Stimulated activated CD8-positive, alpha-beta memory T cell treated with anti-CD3 and anti-CD28 coated beads, Interleukin-7, amount 100 ng/mL, for 24 hours (primary cell): ENCODE results near the gene PCIF1.
A peak's percentile ranks its signal among the peaks of the same experiment; 100 is the strongest.

Experiments used
- DNase-seq: peaks from one replicate; pipeline ENCODE4 v3.0.0-alpha.2; 2020; ENCODE audit warnings: low read depth

The PCIF1 gene

DNA sequence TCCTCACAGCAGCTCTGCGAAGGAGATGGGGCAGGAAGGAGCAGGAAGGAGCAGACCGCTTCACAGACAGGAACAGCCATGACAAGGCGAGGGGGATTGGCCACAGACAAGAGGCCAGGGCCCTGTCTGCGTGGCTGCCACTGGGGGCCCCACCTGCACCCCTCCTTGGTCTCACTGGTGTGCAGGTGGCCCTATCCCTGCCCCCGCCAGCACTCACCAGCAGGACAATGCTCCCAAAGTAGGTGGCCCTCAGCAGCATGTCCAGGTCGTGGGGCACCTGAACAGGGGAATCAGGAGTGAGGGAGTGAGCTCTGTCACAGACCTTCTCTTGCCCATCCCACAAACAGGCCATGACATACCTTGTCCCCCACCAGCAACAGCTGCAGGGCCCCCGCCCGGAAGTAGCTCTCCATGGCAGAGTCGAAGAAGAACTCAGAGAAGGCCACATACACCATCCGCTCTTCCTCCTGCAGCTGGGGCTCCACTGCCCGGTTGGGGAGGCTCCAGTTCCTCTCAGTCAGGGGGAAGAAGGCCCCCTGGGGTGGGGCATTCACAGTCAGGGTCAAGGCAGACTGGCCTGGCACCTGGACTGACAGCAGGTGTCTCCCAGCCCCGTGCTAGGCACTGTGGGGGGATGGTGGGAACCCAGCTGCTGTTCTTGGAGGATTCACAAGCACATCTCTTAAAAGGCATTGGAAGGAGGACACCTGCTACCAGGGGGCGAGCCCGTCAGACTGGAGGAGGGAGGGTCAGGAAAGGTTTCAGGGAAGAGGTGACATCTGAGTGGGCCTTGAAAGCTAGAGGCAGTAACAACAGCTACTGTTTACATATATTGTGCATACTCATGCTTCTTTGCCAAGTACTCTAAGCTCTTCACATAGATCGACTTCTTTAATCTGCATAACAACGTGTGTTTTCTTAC is 29.6 kb upstream of the PCIF1 start:
- no peak for DNase-seq

DNA sequence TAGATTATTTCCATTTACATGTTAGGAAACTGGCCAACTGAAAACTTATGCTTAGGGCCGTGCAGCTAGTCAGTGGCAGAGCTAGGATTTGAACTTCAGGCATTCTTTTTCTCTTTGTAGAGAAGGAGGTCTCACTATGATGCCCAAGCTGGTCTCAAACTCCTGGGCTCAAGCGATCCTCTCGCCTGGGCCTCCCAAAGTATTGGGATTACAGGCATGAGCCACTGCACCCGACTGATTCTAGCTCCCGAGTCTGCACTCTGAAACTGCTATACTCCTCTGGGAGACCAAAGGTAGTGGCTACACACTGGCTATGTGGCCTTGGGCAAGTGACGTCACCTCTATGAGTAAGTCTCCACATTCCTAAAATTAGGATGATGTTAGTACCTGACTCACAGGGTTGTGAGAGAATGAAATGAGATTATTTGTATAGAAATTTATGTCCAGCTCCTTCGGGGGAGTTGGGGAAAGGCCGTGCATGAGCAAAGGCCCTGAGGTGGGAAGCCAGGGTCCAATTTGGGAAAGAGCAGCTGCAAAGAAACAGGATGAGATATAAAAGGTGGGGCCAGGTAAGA is 28.9 kb upstream of the PCIF1 start:
- no peak for DNase-seq

GRCh38 chr20:45907219-45907948 is 27.1 kb upstream of the PCIF1 start:
- DNase-seq = no peak

DNA sequence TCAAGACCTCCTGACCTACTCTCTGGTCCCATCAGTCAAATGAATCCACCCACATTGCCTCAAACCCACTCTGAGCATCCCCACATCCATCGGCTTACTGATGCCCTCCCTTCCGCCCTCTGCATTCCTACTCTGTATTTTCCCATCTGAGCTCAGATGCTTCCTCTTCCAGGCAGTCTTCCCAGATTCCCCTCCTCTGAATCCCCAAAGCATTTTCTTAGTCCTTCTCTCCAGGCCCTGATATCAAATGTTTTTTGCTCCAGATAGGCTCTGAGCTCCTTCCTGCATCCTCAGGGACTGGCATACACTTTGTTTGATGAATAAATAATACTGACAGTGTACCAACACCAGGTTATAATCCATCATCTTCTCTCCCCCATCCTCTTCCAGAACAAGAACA is 26.4 kb upstream of the PCIF1 start:
- no peak for DNase-seq

GRCh38 chr20:45909336-45909808 is 25.1 kb upstream of the PCIF1 start:
- DNase-seq = no peak

DNA sequence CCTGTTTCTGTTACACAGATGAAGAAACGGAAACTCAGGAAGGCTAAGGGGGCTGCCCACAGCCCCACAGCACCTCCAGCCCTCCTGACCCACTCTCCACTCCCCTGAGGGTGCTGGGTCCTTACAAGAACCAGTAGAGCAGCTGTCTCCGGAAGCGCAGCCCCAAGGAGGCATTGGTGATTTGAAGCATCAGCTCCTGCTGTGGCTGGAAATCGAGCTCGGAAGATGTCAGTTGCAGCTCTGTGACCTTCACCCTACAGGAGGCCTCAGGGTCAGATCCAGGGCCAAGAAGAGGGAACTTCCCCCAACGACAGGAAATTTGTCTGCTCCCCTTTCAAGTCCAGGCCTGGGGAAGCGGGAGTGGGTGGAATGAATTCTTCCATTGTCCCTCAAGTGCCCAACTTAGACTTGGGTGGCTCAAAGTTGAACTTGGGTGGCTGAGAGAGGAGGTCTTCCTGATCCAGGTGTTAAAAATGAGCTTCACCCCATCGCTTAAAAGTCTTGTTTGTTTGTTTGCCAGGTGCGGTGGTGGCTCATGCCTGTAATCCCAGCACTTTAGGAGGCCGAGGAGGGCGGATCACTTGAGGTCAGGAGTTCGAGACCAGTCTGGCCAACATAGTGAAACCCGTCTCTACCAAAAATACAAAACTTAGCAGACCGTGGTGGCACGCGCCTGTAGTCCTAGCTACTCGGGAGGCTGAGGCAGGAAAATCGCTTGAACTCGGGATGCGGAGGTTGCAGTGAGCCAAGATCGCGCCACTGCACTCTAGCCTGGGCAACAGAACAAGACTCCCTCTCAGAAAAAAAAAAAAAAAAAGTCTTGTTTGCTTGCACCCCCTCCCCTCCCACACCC is 24.4 kb upstream of the PCIF1 start:
- no peak for DNase-seq

GRCh38 chr20:45910670-45911485 is 23.6 kb upstream of the PCIF1 start:
- DNase-seq = peak; percentile 95

- DNase-seq = no peak
Observed at GRCh38 chr20:45911486-45912343, 22.8 kb upstream of the PCIF1 start, which contains the start of gene PLTP. Gene PLTP (minus strand): TSS chr20:45912155. CDS start chr20:45911452, 703 bp downstream.

DNA sequence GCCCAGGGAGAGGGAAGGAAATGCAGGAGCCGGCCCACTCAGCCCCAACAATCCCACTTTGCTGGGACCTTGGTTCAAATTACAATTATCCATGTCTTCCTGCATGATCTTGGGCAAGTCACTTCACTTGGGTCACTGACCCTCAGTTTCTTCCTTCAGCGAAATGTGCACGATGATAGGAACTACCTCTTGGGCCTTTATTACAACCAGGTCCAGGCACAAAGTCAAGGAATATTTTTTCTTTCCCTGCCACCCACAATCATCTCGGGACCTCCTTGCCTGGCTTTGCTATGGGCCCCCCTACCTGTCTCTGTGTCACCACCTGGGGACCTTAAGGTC is 22.2 kb upstream of the PCIF1 start:
- no peak for DNase-seq

- DNase-seq = no peak
Observed at GRCh38 chr20:45913116-45913515, 21.4 kb upstream of the PCIF1 start.

DNA sequence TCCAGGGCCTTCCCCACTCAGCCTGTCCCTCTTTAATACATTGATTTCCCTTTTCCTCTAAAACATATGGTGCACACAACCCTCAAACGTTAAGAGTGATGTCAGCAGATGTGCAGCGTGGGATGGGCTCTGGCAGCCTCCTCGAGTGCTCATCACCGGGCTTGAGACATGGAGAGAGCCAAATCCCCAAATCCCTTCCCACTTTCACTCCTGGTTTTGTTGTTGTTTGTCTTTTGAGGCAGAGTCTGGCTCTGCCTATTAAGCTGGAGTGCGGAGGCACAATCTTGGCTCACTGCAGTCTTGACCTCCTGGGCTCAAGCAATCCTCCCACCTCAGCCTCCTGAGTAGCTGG is 16.7 kb upstream of the PCIF1 start:
- DNase-seq = no peak

- DNase-seq = no peak
Observed at GRCh38 chr20:45918182-45918737, 16.2 kb upstream of the PCIF1 start.

DNA sequence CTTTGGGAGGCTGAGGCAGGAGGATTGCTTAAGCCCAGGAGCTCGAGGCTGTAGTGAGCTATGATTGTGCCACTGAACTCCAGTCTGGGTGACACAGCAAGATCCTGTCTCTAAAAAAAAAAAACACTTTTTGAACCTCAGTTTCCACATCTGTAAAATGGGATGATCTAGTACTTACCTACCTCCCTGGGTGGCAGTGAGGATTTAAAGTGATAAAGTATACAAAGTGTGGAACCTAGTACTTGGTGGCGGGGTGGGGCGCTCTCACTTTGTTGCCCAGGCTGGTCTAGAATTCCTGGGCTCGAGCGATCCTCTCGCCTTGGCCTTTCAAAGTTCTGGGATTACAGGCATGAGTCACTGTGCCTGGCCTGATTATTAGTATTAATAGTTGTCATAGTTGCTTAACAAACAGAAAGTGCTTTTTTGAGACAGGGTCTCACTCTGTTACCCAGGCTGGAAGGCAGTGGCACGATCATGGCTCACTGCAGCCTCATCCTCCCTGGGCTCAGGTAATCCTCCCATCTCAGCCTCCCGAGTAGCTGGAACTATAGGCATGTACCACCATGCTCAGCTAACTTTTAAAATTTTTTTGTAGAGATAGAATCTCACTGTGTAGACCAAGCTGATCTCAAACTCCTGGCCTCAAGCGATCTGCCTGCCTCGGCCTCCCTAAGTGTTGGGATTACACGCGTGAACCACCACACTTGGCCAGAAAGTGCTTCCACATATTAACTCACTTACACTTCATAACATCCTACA is 15.5 kb upstream of the PCIF1 start:
- DNase-seq = no peak

GRCh38 chr20:45919542-45920399 is 14.7 kb upstream of the PCIF1 start:
- DNase-seq = no peak

DNA sequence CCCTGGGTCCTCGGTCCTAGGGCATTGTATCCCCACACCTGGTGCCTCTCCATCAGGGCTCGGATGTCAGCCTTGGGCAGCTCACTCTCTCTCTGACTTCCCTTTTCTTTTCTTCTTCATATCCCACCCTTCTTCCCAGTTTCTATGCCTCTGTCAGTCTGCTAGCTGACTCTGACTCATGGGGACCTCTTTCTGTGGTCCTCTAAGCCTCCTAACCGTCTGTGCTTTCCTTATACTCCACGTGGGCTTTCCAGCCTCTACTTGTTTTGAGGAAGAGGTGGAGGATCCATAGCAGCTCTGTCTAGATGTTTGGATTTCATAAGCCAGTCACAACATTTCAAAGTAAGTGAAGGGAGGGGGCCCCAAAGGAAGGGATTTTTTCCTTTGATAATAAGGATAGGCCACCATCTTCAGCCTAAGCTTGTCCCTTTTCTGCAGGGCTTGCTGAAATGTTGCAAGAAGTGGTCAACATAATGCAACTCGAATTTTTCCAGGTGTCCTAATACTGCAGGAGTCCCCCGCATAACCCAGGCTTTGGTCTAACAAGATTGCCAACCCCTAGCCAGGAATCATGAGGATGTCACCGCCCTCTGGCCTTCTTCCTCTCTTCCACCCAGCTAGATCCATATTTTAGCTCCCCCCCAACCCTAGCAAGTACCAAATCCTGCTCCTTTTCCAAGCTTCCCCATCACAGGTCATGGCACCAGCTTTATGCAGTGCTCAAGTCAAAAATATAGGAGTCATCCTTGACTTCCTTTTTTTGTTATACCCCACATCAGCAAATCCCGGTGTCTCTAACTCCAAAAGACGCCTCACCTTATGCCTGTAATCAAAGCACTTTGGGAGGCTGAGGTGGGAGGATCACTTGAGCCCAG is 13.8 kb upstream of the PCIF1 start:
- DNase-seq = no peak

DNA sequence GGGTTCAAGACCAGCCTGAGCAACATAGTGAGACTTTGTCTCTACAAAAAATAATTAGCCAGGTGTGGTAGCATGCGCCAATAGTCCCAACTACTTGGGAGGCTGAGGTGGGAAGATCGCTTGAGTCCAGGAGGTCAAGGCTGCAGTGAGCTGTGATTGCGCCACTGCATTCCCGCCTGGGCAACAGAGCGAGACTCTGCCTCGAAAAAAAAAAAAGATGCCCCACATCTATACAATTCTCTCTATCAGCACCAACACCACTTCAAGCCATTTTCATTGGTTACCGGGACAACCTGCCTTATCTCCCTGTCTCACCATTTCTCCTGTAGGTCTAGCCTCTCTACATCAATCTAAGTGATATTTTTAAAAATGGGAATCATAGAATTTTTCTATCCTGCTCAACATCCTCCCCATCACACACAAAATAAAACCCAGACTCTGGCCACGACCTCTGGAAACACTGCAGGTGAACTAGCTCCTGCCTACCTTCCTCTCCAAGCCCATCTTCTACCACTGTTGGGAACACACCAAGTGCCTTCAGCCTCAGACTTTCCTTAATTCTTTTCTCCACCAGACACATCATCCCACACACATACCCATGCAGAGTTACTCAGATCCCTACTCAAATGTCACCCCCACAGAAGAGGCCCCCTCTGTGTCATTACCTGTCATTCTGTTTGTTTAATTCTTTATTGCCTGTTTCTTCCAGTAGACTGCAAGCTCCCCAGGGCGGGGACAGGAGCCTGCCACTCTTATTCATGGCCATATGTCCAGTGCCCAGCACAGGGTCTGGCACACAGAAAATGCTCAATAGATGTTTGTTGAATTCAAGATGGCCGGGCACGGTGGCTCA is 12.9 kb upstream of the PCIF1 start:
- DNase-seq = no peak
